Ascending aorta (tissue), 2 donors: ENCODE results near the gene SGSH. TPM values are rescaled to one million over a fixed set of nuclear protein-coding genes. Genes with fewer than 3 reads are reported as not detected.

Experiments used
- DNase-seq, 2 donors: peaks; one replicate each; pipeline ENCODE4 v3.0.0-alpha.2; 2019; ENCODE audit warnings: low spot score in 2 of 2
- H3K27ac ChIP-seq, 2 donors: fragments of 200-600 bp; sonication (generic); one replicate each; pipeline ENCODE4 v1.5.1; 2016 to 2017; ENCODE audit warnings: mild to moderate bottlenecking in 1 of 2
- H3K27me3 ChIP-seq: fragments of 200-600 bp; sonication (generic); one replicate; pipeline ENCODE4 v1.5.1; 2017
- H3K36me3 ChIP-seq, 2 donors: fragments of 200-600 bp; sonication (generic); one replicate each; pipeline ENCODE4 v1.5.1; 2016
- H3K4me1 ChIP-seq, 2 donors: fragments of 200-600 bp; sonication (generic); one replicate each; pipeline ENCODE4 v1.5.1; 2016 to 2017; ENCODE audit warnings: mild to moderate bottlenecking in 1 of 2
- H3K4me3 ChIP-seq, 2 donors: fragments of 200-600 bp; sonication (generic); one replicate each; pipeline ENCODE4 v1.5.1; 2016 to 2017; ENCODE audit warnings: mild to moderate bottlenecking in 1 of 2
- H3K9me3 ChIP-seq, 2 donors: fragments of 200-600 bp; sonication (generic); one replicate each; pipeline ENCODE4 v1.5.1; 2016
- intact Hi-C: fragments of 100-400 bp; cut with DNase I; formaldehyde crosslinking; loops from one replicate; pipeline ENCODE4 v1.15.1; 2023
- total RNA-seq: library from RNA; depleted of rRNA; stranded (reverse); fragments of >200 nt; gene quantifications from one replicate; pipeline ENCODE4 v1.1.0, GENCODE V29; 2016
- TF ChIP-seq, protein P1 (sequence below), 3 experiments: fragments of 200-600 bp in 2 of 3; fragments of 450-650 bp in 1 of 3; sonication (generic) in 2 of 3; IDR thresholded peaks; one replicate each; pipeline ENCODE4 v1.5.1; 2016 to 2019; ENCODE audit warnings: antibody characterized with exemption in 3 of 3, mild to moderate bottlenecking in 1 of 3, moderate library complexity in 1 of 3

Gene SGSH
- total RNA-seq, 1 donor from 2014 or later, result 50.9 TPM

GRCh38 chr17:80223838-80224497 is 3.8 kb upstream of the SGSH start:
- TF ChIP-seq, protein P1, sequence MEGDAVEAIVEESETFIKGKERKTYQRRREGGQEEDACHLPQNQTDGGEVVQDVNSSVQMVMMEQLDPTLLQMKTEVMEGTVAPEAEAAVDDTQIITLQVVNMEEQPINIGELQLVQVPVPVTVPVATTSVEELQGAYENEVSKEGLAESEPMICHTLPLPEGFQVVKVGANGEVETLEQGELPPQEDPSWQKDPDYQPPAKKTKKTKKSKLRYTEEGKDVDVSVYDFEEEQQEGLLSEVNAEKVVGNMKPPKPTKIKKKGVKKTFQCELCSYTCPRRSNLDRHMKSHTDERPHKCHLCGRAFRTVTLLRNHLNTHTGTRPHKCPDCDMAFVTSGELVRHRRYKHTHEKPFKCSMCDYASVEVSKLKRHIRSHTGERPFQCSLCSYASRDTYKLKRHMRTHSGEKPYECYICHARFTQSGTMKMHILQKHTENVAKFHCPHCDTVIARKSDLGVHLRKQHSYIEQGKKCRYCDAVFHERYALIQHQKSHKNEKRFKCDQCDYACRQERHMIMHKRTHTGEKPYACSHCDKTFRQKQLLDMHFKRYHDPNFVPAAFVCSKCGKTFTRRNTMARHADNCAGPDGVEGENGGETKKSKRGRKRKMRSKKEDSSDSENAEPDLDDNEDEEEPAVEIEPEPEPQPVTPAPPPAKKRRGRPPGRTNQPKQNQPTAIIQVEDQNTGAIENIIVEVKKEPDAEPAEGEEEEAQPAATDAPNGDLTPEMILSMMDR (IDR thresholded peaks at IDR 0.05), result no peak
- intact Hi-C loops, result loop anchor here (5.0 kb wide), 1 partner anchor 77 kb away; the partner anchor contains the start of gene EIF4A3
- Histone ChIP-seq H3K9me3 (no peaks in the 10 kb centered on the region), H3K36me3 (peaks cover 12 to 21% of the 10 kb centered on the region in 2 donors), H3K27ac (no peak overlapping the region), H3K27me3 (no peaks in the 10 kb centered on the region), H3K4me3 (no peak overlapping the region), H3K4me1 (peaks cover 3 to 9% of the 10 kb centered on the region in 2 donors)
- DNase-seq, result no peak

- intact Hi-C loops, result loop anchor here (5.0 kb wide), 1 partner anchor 76 kb away; the partner anchor contains the start of gene EIF4A3
These were observed 3.1 kb upstream of the SGSH start for GRCh38 chr17:80223142-80223815.

DNA sequence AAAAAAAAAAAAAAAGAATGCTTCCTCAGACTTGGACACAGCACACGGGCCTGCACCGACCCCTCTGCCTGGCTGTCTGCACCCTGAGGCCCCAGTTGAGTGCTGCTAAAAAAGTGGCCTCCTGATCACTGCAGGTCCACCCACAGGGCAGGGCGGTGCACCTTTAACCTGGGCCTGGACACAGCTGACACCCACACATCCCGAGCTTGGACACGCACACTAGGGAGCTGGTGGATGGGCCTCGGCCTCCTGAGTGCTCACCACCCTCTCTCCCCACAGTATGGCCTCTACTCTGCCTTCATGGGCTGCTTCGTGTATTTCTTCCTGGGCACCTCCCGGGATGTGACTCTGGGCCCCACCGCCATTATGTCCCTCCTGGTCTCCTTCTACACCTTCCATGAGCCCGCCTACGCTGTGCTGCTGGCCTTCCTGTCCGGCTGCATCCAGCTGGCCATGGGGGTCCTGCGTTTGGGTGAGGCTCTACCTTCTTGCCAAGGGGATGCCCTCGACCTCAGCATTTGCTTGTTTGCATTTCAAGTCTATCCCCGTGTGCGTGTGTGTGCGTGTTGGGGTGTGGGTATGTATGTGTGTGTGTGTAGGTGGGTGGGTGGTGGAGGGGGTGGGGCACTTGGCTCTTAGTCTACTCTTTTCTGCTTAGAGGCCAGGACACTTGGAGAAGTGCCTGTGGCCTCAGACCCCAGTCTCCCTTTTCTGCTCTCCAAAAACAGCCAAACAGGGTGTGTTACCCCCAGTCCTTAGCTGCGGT is 2.4 kb upstream of the SGSH start:
- no peaks in the 10 kb centered on the region for H3K9me3 ChIP-seq
- H3K4me1 ChIP-seq, result peaks cover 3 to 9% of the 10 kb centered on the region in 2 donors
- TF ChIP-seq, protein P1 (IDR thresholded peaks at IDR 0.05), result no peak
- H3K27me3 ChIP-seq, result no peaks in the 10 kb centered on the region
- intact Hi-C loops, result loop anchor here (5.0 kb wide), 1 partner anchor 75 kb away; the partner anchor contains the start of gene EIF4A3
- no peak overlapping the region for H3K4me3 ChIP-seq
- peaks cover 7 to 8% of the 10 kb centered on the region in 2 donors for H3K36me3 ChIP-seq
- no peak overlapping the region for H3K27ac ChIP-seq
- no peak for DNase-seq

More at GRCh38 chr17:80223142-80223815, 3.1 kb upstream of the SGSH start:
- Histone ChIP-seq H3K9me3 (no peaks in the 10 kb centered on the region), H3K27me3 (no peaks in the 10 kb centered on the region), H3K27ac (no peak overlapping the region), H3K4me3 (no peak overlapping the region), H3K36me3 (peaks cover 8 to 14% of the 10 kb centered on the region in 2 donors), H3K4me1 (peaks cover 3 to 9% of the 10 kb centered on the region in 2 donors)
- TF ChIP-seq, protein P1 (IDR thresholded peaks at IDR 0.05), result no peak
- DNase-seq, result no peak

GRCh38 chr17:80221351-80222105 is 1.4 kb upstream of the SGSH start:
- no peaks in the 10 kb centered on the region for H3K9me3 ChIP-seq
- intact Hi-C loops, result loop anchor here (2.0 to 5.0 kb wide), 2 partner anchors 39 to 74 kb away; partner anchors contain the start of genes EIF4A3 and RNF213
- peaks cover 3 to 9% of the 10 kb centered on the region in 2 donors for H3K4me1 ChIP-seq
- DNase-seq, result no peak
- peak overlapping the region; percentile 96 to 97 for H3K4me3 ChIP-seq
- peaks cover 8 to 9% of the 10 kb centered on the region in 2 donors for H3K36me3 ChIP-seq
- TF ChIP-seq, protein P1 (IDR thresholded peaks at IDR 0.05), result no peak
- no peak overlapping the region for H3K27ac ChIP-seq
- no peaks in the 10 kb centered on the region for H3K27me3 ChIP-seq
